ENCODE data around the gene IL1RAPL1.

DNA sequence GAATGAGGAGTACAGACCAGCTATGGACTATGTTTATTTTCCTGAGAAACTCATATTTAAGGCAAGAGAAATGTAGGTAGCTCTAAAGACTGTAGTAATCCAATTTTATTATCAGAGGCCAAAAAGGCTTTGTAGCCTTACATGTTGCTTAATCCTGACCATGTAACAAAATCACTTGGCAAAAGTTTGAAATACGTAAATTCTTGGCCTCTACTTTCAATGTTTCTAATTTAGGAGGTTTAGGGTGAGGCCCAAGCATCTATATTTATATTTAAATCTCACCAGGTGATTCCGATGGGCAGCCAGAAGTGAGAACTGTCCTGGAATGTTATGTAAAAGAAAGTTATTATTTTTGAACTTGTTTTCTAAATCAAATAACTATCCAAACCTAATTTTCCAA lies 289.7 kb downstream of the IL1RAPL1 start:
- TF ChIP-seq JUN (IDR thresholded peaks at IDR 0.05) (no peak), HOXB5 (CRISPR knock-in tag; IDR thresholded peaks at IDR 0.05) (no peak), CBX2 (IDR thresholded peaks at IDR 0.05; ENCODE audit: borderline replicate concordance, low read depth) (no peak), POLR2A (IDR thresholded peaks at IDR 0.05; ENCODE audit: low read length) (no peak), CHD4 (IDR thresholded peaks at IDR 0.05; ENCODE audit: borderline replicate concordance) (no peak), JUNB (IDR thresholded peaks at IDR 0.05) (no peak)
- TF ChIP-seq, protein P1, sequence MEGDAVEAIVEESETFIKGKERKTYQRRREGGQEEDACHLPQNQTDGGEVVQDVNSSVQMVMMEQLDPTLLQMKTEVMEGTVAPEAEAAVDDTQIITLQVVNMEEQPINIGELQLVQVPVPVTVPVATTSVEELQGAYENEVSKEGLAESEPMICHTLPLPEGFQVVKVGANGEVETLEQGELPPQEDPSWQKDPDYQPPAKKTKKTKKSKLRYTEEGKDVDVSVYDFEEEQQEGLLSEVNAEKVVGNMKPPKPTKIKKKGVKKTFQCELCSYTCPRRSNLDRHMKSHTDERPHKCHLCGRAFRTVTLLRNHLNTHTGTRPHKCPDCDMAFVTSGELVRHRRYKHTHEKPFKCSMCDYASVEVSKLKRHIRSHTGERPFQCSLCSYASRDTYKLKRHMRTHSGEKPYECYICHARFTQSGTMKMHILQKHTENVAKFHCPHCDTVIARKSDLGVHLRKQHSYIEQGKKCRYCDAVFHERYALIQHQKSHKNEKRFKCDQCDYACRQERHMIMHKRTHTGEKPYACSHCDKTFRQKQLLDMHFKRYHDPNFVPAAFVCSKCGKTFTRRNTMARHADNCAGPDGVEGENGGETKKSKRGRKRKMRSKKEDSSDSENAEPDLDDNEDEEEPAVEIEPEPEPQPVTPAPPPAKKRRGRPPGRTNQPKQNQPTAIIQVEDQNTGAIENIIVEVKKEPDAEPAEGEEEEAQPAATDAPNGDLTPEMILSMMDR (IDR thresholded peaks at IDR 0.05), result no peak
- TF ChIP-seq, protein P2, sequence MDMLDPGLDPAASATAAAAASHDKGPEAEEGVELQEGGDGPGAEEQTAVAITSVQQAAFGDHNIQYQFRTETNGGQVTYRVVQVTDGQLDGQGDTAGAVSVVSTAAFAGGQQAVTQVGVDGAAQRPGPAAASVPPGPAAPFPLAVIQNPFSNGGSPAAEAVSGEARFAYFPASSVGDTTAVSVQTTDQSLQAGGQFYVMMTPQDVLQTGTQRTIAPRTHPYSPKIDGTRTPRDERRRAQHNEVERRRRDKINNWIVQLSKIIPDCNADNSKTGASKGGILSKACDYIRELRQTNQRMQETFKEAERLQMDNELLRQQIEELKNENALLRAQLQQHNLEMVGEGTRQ (IDR thresholded peaks at IDR 0.05), result no peak
- TF ChIP-seq, protein P3, sequence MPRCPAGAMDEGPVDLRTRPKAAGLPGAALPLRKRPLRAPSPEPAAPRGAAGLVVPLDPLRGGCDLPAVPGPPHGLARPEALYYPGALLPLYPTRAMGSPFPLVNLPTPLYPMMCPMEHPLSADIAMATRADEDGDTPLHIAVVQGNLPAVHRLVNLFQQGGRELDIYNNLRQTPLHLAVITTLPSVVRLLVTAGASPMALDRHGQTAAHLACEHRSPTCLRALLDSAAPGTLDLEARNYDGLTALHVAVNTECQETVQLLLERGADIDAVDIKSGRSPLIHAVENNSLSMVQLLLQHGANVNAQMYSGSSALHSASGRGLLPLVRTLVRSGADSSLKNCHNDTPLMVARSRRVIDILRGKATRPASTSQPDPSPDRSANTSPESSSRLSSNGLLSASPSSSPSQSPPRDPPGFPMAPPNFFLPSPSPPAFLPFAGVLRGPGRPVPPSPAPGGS (IDR thresholded peaks at IDR 0.05), result no peak
